Endothelial cell (in vitro differentiated cells): ENCODE data around the gene ACIN1. TPM values are rescaled to one million over a fixed set of nuclear protein-coding genes. Genes with fewer than 3 reads are reported as not detected.

Experiments
- DNase-seq: peaks from one replicate; pipeline ENCODE4 v3.0.0; 2021; ENCODE audit warnings: low spot score
- H3K27ac Mint-ChIP-seq: one replicate; pipeline ENCODE4 v1.8.0; 2021; ENCODE audit warnings: mixed read lengths, inconsistent platforms; ENCODE audit not compliant: unreplicated experiment
- H3K27me3 Mint-ChIP-seq: one replicate; pipeline ENCODE4 v1.8.0; 2021; ENCODE audit warnings: mild to moderate bottlenecking, moderate library complexity, mixed read lengths, inconsistent platforms; ENCODE audit not compliant: unreplicated experiment
- H3K36me3 Mint-ChIP-seq: one replicate; pipeline ENCODE4 v1.8.0; 2021; ENCODE audit warnings: mild to moderate bottlenecking, low read depth, mixed read lengths, inconsistent platforms; ENCODE audit not compliant: unreplicated experiment
- H3K4me1 Mint-ChIP-seq: one replicate; pipeline ENCODE4 v1.8.0; 2021; ENCODE audit warnings: mild to moderate bottlenecking, mixed read lengths, inconsistent platforms; ENCODE audit not compliant: unreplicated experiment
- H3K4me3 Mint-ChIP-seq: one replicate; pipeline ENCODE4 v1.8.0; 2021; ENCODE audit warnings: mild to moderate bottlenecking, mixed read lengths, inconsistent platforms; ENCODE audit not compliant: unreplicated experiment
- H3K9me3 Mint-ChIP-seq: one replicate; pipeline ENCODE4 v1.8.0; 2021; ENCODE audit warnings: mixed read lengths, inconsistent platforms; ENCODE audit not compliant: unreplicated experiment
- total RNA-seq: library from RNA; stranded (reverse); fragmentation: NEBNext Ultra II Directional; extraction: Animal tissue kit (Norgen Biotek cat#: 25700); gene quantifications from one replicate; pipeline ENCODE4 v1.2.1, GENCODE V29; 2021; ENCODE audit not compliant: unreplicated experiment
- TF ChIP-seq, protein P1 (sequence below): fragments of 200-600 bp; sonication (generic); IDR thresholded peaks from one replicate; pipeline ENCODE4 v1.5.0; 2021; ENCODE audit warnings: antibody characterized with exemption; ENCODE audit not compliant: unreplicated experiment

ACIN1 gene
- total RNA-seq, 1 donor from 2014 or later = 226 TPM

DNA sequence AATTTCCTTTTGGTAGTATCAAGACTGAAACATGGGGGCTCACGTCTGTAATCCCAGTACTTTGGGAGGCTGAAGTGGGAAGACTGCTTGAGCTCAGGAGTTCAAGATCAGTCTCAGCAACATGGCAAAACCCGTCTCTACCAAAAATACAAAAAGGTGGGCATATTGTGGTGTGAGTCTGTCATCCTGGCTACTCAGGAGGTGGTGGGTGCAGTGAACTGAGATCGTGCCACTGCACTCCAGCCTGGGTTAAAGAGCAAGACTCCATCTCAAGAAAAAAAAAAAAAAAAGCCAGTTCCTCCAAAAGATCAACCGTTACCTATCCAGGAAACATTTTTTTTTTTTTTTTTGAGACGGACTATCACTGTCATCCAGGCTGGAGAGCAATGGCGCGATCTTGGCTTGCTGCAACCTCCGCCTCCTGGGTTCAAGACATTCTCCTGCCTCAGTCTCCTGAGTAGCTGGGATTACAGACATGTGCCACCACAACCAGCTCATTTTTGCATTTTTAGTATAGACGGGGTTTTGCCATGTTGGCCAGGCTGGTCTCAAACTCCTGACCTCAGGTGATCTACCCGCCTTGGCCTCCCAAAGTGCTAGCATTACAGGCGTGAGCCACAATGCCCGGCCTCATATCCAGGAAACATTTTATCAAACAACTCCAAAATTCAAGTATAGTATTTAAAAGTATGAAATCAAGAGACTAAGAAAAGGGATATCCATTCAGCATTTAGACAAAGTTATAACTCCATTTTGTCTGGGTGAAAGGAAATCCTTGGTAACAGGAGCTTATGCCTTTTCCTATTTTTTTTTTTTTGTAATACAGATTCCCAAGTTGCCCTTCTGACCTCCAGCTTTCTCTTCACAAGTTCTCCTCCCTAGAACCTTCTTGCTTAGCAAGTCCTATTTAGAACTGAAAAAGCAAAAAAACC lies 3.4 kb downstream of the ACIN1 start:
- Mint-ChIP-seq H3K9me3 (no peaks in the 10 kb centered on the region), H3K36me3 (peaks cover 30% of the 10 kb centered on the region), H3K4me1 (peaks cover 23% of the 10 kb centered on the region), H3K4me3 (peak overlapping the region; percentile 7), H3K27ac (peak overlapping the region; percentile 3), H3K27me3 (peaks cover 1% of the 10 kb centered on the region)
- TF ChIP-seq, protein P1, sequence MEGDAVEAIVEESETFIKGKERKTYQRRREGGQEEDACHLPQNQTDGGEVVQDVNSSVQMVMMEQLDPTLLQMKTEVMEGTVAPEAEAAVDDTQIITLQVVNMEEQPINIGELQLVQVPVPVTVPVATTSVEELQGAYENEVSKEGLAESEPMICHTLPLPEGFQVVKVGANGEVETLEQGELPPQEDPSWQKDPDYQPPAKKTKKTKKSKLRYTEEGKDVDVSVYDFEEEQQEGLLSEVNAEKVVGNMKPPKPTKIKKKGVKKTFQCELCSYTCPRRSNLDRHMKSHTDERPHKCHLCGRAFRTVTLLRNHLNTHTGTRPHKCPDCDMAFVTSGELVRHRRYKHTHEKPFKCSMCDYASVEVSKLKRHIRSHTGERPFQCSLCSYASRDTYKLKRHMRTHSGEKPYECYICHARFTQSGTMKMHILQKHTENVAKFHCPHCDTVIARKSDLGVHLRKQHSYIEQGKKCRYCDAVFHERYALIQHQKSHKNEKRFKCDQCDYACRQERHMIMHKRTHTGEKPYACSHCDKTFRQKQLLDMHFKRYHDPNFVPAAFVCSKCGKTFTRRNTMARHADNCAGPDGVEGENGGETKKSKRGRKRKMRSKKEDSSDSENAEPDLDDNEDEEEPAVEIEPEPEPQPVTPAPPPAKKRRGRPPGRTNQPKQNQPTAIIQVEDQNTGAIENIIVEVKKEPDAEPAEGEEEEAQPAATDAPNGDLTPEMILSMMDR = no peak
- DNase-seq = no peak

DNA sequence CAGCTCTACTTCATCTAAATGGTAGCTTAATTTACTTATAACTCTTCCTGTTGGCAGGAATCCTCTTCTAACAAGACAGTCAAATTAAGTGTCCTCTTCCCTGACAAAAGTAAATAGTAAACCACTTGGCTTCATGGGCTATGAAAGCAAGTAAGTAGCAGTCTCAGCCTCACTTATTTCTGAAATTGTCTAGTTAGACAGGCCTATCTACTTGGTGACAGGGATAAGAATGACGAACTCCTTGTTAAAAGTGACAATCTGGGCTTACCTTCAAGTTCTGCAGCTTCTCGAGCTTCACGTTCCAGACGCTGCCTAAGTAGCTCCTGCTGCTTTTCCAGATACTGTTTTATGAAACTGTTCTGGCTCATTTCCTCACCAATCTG lies 4.7 kb downstream of the ACIN1 start:
- Mint-ChIP-seq H3K9me3 (no peaks in the 10 kb centered on the region), H3K4me1 (peaks cover 18% of the 10 kb centered on the region), H3K27me3 (no peaks in the 10 kb centered on the region), H3K27ac (peak overlapping the region; percentile 83), H3K4me3 (peak overlapping the region; percentile 6), H3K36me3 (peaks cover 31% of the 10 kb centered on the region)
- TF ChIP-seq, protein P1 = no peak
- DNase-seq = no peak

DNA sequence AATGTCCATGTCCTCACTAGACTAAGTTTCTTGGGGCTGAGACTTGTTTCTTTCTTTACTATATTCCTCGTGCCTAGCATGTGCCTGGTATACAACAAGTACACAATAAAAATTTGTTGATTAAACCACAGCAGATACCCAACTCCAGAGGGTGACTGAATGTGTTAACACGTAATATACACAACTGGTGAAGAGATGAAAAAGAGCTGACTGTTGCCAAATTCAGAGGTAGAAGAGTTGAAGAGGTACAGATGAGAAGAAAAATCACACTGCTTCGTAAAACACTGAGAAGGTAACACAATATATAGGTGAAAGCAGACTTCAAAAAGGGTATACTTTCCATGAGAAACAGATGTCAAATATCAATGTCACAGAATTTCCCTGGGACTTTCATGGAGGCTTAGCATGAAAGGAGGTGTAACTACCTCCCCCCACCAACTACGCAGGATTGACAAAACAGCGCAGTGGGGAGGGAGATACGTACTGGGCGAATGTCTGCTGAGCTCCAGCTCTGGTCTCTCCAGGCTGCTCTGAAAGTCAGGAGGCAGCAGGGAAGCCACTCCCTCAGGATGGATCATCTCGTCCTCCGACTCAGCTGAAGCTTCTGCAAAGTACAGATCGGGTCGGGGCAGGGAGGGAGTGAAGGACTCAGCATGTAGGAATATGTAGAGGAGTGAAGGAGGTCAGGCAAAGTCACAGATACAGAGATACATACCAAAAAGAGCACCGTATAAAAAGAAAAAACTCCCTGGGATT lies 5.3 kb downstream of the ACIN1 start:
- peaks cover 32% of the 10 kb centered on the region for H3K36me3 Mint-ChIP-seq
- no peak overlapping the region for H3K27ac Mint-ChIP-seq
- H3K4me1 Mint-ChIP-seq = peaks cover 18% of the 10 kb centered on the region
- TF ChIP-seq, protein P1 = no peak
- DNase-seq = no peak
- no peaks in the 10 kb centered on the region for H3K27me3 Mint-ChIP-seq
- no peaks in the 10 kb centered on the region for H3K9me3 Mint-ChIP-seq
- peak overlapping the region; percentile 48 for H3K4me3 Mint-ChIP-seq

DNA sequence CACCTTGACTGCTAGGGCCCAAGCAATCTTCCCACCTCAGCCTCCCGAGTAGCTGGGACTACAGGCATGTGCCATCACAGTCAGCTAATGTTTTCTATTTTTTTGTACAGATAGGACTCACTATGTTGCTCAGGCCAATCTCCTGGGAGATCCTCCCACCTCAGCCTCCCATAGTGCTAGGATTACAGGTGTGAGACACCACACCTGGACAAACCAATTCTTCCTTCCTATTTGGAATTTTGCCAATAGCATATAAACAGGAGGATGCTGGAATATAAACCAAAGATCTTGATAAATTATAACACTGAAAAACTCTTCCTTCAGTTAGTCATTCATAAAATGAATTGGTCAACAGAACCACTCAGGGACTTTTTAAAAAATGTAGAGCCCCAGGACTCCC lies 8.4 kb downstream of the ACIN1 start:
- DNase-seq = no peak
- H3K4me3 Mint-ChIP-seq = no peak overlapping the region
- no peaks in the 10 kb centered on the region for H3K27me3 Mint-ChIP-seq
- H3K9me3 Mint-ChIP-seq = no peaks in the 10 kb centered on the region
- TF ChIP-seq, protein P1 = no peak
- H3K27ac Mint-ChIP-seq = no peak overlapping the region
- H3K4me1 Mint-ChIP-seq = peaks cover 13% of the 10 kb centered on the region
- peaks cover 30% of the 10 kb centered on the region for H3K36me3 Mint-ChIP-seq
